Adipose tissue (tissue), 3 donors: Measurements from ENCODE around the gene REN. TPM values are rescaled to one million over a fixed set of nuclear protein-coding genes. Genes with fewer than 3 reads are reported as not detected.

Experiments used
- H3K27ac ChIP-seq: one replicate; pipeline ENCODE4 v1.5.1; 2013; ENCODE audit warnings: low read depth, low read length
- WGBS, 3 donors: extraction: QIAGEN DNeasy Blood & Tissue Kit; methylation state at CpG; one replicate each; pipeline ENCODE4 v1.1.7; 2013; 5-methylcytosine and 5-hydroxymethylcytosine counted together
- polyA plus RNA-seq, 3 donors: library from polyadenylated mRNA; stranded (reverse); fragments of 200-250 nt; gene quantifications; one replicate each; pipeline ENCODE4 v1.2.3, GENCODE V29; 2013
- donor health status: healthy with polysubstance abuse.
- donor health status: Bipolar disorder and iron deficiency.
- donor health status: healthy.

REN gene
- polyA plus RNA-seq, 3 donors: 0.12 TPM; not detected in 2

DNA sequence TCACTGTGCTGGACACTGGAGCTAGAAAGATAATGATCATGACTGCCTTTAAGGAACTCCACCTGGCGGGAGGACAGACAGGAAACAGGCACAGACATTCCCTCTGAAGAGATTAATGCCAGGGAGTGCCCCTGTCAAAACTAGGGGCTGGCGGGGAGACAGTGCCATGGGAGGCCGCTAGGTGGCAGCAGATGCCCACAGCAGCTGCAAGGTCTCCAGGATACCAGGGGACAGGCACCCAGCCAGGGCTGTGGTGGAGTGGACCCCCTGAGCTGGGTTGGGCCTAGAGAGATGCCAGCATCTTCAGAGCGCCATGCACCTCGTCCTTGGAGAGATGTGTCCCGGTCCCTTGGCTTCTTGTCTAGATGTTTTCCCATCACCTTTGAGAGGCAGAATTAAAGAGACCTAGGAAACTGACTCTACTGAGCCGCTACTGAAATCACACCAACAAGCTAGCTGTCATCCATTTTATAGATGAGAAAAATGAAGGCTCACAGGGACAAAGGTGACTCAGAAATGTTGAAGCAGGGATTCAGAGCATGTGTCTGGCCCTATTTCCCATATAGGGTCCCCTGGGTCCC lies 3.6 kb downstream of the REN start:
- H3K27ac ChIP-seq: no peak overlapping the region
- 14 to 15% (median 15%) methylated on average over 7 of the region's 7 CpGs for WGBS, 3 donors

- no peak overlapping the region for H3K27ac ChIP-seq
- 52 to 71% (median 59%) methylated on average over 14 of the region's 14 CpGs for WGBS, 3 donors
Observed at GRCh38 chr1:204161609-204162493, 4.3 kb downstream of the REN start.

GRCh38 chr1:204157962-204158361 lies 8.2 kb downstream of the REN start:
- H3K27ac ChIP-seq: no peak overlapping the region
- 43 to 73% (median 58%) methylated on average over 6 of the region's 6 CpGs for WGBS, 3 donors

DNA sequence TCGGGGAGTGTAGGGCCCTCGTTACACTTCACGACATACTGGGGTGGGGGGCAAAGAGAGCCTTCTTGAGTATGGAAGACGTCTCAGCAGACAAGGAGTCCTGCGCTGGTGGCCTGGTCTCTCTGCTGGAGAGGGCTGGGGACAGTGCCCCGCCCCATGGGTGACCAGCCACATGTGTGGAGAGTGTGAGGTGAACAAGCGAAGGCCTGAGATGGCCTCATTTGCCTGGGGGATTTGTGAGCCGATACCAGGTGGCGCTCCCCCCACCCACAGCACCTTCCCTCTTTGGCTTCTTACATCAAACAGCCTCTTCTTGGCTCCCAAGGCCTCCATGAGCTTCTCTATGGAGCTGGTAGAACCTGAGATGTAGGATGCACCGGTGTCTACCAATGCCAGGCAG lies 10.3 kb downstream of the REN start:
- 85 to 92% (median 91%) methylated on average over 10 of the region's 10 CpGs for WGBS, 3 donors
- H3K27ac ChIP-seq: no peak overlapping the region

DNA sequence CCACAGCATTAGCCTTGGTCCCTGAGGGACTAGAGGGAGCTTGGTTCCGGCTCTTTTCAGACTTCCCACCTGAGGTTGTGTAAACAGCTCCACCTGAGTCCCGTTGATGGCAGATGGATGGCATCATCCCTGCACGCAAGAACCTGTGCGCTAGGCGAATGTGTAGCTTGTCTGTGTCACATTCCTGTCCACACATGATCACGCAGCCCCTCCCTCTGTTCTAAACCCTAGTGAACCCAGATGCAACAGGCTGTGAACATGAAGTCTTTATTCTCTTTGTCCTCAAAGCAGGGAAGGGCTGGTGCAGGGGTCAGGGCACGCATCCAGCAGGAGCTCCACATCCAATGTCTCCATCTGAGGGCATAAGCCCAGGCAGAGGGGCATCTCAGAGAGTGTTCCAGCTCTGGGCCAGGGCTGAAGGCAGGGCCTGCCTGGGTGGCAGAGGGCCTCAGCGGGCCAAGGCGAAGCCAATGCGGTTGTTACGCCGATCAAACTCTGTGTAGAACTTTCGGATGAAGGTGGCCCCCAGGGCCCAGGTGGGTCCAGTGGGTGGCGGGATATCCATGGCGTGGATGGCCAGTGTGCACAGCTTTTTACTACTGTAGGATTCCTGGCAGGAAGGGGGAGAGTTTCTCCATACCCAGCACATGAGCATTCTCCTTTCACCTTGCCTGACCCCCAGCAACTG lies 11.4 kb downstream of the REN start:
- WGBS, 3 donors: 90 to 92% (median 92%) methylated on average over 15 of the region's 15 CpGs
- H3K27ac ChIP-seq: no peak overlapping the region

DNA sequence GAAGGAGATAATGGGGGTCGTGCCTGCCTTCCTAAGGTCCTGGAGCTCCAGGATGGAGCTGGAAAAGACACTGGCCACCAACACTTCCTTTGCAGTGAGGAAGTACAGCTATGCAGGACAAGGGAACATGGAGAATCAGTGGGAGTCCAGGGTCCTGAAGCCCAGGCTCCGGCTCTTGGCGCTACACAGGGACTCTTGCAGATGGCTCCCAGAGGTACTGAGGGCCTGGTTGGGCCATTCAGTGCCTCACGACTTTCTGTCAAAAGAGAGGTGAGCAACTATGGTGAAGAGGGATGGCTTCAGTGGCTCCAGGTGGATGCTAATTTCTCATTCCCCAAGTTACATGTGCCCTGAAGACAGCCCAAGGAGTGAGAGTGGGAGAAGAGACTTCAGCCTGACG lies 12.5 kb downstream of the REN start:
- 87 to 93% (median 92%) methylated on average over 5 of the region's 5 CpGs for WGBS, 3 donors
- no peak overlapping the region for H3K27ac ChIP-seq

DNA sequence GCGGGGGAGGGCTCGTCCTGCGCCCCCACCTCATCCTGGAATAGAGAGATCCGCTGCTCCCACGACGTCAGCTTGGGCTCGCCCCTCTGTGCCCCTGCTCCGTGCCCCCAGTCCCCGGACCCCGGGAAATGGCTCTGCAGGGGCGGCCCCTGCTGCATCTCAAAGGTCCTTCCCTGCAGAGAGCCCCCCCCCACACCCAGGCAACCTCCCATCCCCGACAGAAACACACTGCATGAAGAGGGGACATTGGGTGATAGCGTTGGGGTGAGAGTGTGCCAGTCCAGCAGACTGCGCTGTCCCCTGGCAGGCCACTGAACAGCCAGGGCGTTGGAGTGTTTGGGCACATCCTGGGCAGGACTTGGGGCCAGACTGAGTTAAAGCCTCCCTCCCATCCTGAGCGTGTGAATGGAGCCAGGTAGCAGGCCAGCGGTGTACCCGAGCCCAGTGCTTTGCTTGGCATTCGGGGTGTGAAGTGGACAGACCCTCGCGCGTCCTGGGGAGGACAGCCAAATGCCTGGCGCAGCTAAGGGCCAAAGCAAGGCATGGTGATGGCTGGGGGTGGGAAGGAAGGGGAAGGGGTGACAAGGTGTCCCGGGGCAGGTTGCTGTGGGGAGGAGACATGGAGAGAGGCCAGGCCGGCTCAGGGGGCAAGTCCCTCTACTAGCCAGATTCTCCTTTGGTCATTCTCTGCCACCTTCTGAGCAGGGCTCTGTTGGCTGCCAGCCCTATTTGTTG lies 13.7 kb downstream of the REN start:
- 30 to 34% (median 31%) methylated on average over 25 of the region's 25 CpGs for WGBS, 3 donors
- H3K27ac ChIP-seq: no peak overlapping the region

DNA sequence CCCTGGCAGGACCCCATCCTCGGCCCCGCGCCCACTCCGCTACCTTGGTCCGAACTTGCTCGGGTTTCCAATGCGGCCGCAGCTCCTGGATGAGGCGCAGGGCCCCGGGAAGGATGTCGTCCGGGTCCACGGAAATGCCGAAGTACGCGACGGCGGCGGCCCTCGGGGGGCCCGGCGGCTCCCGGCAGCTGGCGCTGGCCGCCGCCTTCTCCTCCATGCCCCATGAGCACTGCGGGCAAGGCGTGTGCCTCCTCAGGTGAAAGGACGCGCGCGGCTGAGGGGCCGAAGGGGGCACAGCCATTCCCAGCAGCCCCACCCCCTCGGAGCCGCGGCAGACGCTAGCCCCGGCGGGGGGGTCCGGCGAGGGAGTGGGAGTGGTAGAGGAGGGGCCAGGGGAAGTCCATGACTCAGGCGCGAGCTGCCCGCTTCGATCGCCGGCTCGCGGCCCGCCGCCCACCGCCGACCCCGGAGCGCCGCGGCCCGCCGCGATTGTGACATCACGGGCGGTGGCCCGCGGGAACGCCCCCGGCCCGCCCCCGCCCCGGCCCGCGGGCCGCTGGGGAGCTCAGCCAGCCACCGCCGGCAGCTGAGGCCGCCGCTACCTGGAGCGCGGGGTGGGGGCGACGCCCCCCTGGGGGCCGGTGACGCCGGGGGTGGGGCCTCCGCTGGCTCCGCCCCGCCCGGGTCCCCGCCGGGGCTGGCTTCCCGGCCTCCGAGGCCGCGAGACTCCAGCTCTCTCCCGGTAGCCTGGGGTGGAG lies 14.4 kb downstream of the REN start, which contains the start of gene ETNK2:
Gene ETNK2 (minus strand): TSS at position 493 of the 758 bp plus-strand sequence. CDS start 192 bp downstream, at position 301.
- H3K27ac ChIP-seq: no peak within 1 kb of the TSS
- 0 to 1% (median 1%) methylated on average over 65 to 94 of the region's 94 CpGs for WGBS, 3 donors

- WGBS, 3 donors: 28 to 40% (median 32%) methylated on average over 32 to 33 of the region's 33 CpGs
- no peak overlapping the region for H3K27ac ChIP-seq
Observed at GRCh38 chr1:204150702-204151551, 15.2 kb downstream of the REN start.

GRCh38 chr1:204149635-204150565 lies 16.2 kb downstream of the REN start:
- no peak overlapping the region for H3K27ac ChIP-seq
- WGBS, 3 donors: 82 to 88% (median 87%) methylated on average over 16 of the region's 16 CpGs

DNA sequence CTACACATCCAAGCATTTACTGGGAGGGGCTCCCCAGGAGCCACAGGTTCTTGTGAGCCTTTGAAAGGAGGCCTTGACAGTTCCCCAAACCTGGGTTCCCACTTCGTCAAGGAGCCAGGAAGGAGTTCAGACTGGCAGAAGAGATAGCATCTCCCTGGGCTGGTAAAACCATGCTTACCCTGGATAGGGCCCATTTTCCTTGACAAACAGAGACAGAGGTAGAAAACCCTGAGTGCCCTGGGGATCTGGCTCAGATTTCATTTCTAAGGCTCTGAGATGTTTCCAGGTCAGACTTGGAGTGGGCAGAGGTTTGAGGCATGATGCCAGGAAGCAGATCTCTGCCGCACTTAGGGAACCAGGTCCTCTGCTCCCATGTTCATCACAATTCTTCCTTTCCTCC lies 17.0 kb downstream of the REN start:
- WGBS, 3 donors: 68 to 73% (median 70%) methylated on average over 2 of the region's 2 CpGs

DNA sequence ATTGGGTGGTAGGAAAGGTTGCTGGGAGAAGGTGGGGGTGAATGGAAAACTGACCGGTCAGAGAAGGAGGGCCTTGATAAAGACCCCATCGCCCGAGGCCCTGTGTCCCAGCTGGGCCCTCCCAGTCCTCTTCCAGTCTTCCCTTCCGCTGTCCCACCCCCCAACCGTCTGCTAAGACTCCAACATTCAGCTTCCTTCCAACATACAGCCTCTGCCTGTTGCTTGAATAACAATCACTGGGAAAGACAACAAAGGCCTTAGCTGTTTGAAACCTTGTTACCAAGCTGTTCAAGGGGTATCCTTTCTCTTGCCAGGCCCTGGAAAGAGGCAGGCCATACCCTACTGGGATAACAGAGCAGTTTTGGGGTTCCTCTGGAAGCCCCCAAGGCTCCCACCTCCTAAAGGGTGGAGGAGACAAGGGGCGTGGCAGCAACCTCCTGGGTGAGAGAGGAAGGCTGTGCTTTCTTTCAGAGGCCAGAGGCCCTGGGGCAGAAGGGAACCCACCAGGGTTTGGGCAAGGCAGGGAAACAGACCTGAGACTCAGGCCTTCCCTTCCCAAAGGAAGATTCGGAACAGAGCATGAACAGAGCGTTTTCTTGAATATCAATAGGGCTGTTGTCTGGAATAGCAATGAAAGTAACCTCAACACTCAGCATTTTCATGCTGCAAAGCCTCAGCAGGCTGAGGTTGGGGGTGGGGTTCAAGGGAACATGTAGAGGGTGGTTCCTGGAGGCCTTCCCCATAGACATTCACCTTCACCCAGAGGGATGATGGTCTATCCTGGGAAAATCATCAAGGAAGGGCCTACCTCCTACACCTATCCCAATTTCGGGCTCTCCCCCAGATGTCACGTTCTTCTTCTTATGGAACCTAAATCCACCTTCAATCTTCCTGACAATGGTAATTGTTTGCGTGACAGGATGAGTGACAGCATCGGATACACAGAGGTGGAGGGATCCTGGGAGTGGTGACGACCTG lies 18.4 kb downstream of the REN start:
- WGBS, 3 donors: 84 to 87% (median 86%) methylated on average over 13 of the region's 13 CpGs
- no peak overlapping the region for H3K27ac ChIP-seq

More for the DNA sequence above, 17.0 kb downstream of the REN start:
- H3K27ac ChIP-seq: no peak overlapping the region

DNA sequence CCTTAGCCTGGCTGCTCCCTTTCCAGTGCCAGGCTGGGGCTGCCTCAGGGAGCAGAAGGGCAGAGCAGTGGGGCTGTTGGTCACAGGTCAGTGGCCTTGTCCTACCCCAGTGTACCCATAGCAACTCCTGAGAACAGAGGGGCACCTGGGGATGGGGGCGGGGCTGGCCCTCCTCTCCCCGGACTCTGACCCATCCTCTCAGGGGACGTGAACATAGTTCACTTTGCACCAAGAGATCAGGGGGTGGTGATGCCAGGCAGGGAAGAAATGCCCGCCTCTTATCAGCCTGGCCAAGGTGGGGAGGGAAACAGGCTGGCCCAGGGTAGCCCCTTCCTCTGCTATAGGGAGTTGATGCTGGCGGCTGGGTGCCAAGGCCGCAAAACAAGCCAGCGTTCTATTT lies 19.2 kb downstream of the REN start:
- no peak overlapping the region for H3K27ac ChIP-seq
- 63 to 94% (median 91%) methylated on average over 7 of the region's 7 CpGs for WGBS, 3 donors

- WGBS, 3 donors: 86 to 93% (median 87%) methylated on average over 6 of the region's 6 CpGs
- no peak overlapping the region for H3K27ac ChIP-seq
Observed at GRCh38 chr1:204146309-204146708, 19.8 kb downstream of the REN start.

- H3K27ac ChIP-seq: no peak overlapping the region
- 53 to 69% (median 64%) methylated on average over 4 of the region's 4 CpGs for WGBS, 3 donors
Observed at GRCh38 chr1:204145033-204145504, 21.1 kb downstream of the REN start.
